Heart right ventricle (tissue), 16 donors: ENCODE measurements around the gene ZBTB7B. TPM values are rescaled to one million over a fixed set of nuclear protein-coding genes. Genes with fewer than 3 reads are reported as not detected.

Experiments used
- ATAC-seq, 8 donors: fragments of 200-7000 bp; cut with Tn5 transposase; one replicate each; pipeline ENCODE4 v1.9.1; 2020; ENCODE audit warnings: mild to moderate bottlenecking in 8 of 8, moderate library complexity in 8 of 8, moderate number of reproducible peaks in 1 of 8
- DNase-seq, 2 donors: peaks; one replicate each; pipeline ENCODE4 v3.0.0-alpha.2; 2020
- H3K27ac ChIP-seq, 10 donors: fragments of 200-600 bp; sonication (generic) in 2 of 10; one replicate each; pipeline versions ENCODE4 v1.5.0 to v1.8.0; 2020 to 2022; ENCODE audit warnings: mild to moderate bottlenecking in 3 of 10
- H3K27me3 ChIP-seq, 7 donors: fragments of 200-600 bp; one replicate each; pipeline ENCODE4 v1.8.0; 2021 to 2022; ENCODE audit warnings: mild to moderate bottlenecking in 2 of 7
- H3K36me3 ChIP-seq, 9 donors: fragments of 200-600 bp; sonication (generic) in 1 of 9; one replicate each; pipeline versions ENCODE4 v1.5.0 to v1.8.0; 2020 to 2022; ENCODE audit warnings: mild to moderate bottlenecking in 2 of 9
- H3K4me1 ChIP-seq, 9 donors: fragments of 200-600 bp; sonication (generic) in 1 of 9; one replicate each; pipeline versions ENCODE4 v1.5.0 to v1.8.0; 2020 to 2022; ENCODE audit warnings: mild to moderate bottlenecking in 4 of 9
- H3K4me3 ChIP-seq, 10 donors: fragments of 200-600 bp; sonication (generic) in 2 of 10; one replicate each; pipeline versions ENCODE4 v1.5.0 to v1.8.0; 2020 to 2022; ENCODE audit warnings: mild to moderate bottlenecking in 7 of 10, moderate library complexity in 2 of 10
- H3K9me3 ChIP-seq, 11 donors: fragments of 200-600 bp in 10 of 11; sonication (generic) in 2 of 11; one replicate each; pipeline versions ENCODE4 v1.5.0 to v1.8.0; 2013 to 2022; ENCODE audit warnings: mild to moderate bottlenecking in 2 of 11, control low read depth in 1 of 11, moderate library complexity in 1 of 11
- CTCF ChIP-seq, 9 donors: fragments of 200-600 bp; sonication (generic) in 2 of 9; IDR thresholded peaks; one replicate each; pipeline versions ENCODE4 v1.5.0 to v1.8.0; 2021 to 2022; ENCODE audit warnings: antibody characterized with exemption in 9 of 9, mild to moderate bottlenecking in 5 of 9, moderate library complexity in 1 of 9
- WGBS, 2 donors: extraction: QIAGEN DNeasy Blood & Tissue Kit; methylation state at CpG; one replicate each; pipeline ENCODE4 v1.1.7; 2013; ENCODE audit warnings: inconsistent platforms in 1 of 2; 5-methylcytosine and 5-hydroxymethylcytosine counted together
- intact Hi-C, 10 donors: fragments of 100-400 bp; cut with DNase I; formaldehyde crosslinking; loops; one replicate each; pipeline versions ENCODE4 v1.11.1 to v1.14.2; 2022
- polyA plus RNA-seq, 2 donors: library from polyadenylated mRNA; stranded (reverse); fragments of 200-250 nt; gene quantifications; one replicate each; pipeline ENCODE4 v1.2.3, GENCODE V29; 2013
- total RNA-seq, 10 donors: library from RNA; stranded (reverse); fragmentation: NEBNext Ultra II Directional in 3 of 10; extraction: Animal tissue kit (Norgen Biotek cat#: 25700) in 3 of 10; gene quantifications; one replicate each; pipeline versions ENCODE4 v1.2.1 to v1.2.4, GENCODE V29; 2021 to 2023
- donor health status: Arrhythmogenic right ventricular cardiomyopathy.
- donor health status: ischemic (EF 13 %, LVEDD 7.1; RV severe dilation, severe dysfunction).
- donor health status: healthy with polysubstance abuse.
- donor health status: DM: no; HTN: yes; CAD: no.
- donor health status: DM: no; HTN: no; CAD: no.
- donor health status: ischemic (EF 25% LVEDD 6.9; RV normal size, moderate dysfunction).
- donor health status: ischemic (EF 25% LVEDD 5.7; RV mildly dilated, moderate dysfunction).
- donor health status: healthy.
- donor health status: DM: yes; HTN: yes; CAD: no.
- donor health status: Ischemic cardiomyopathy.
- donor health status: ischemic (EF 35%, LVEDD 5.7; RV mildly dilated, moderate dysfunction).
- donor health status: nonischemic (EF 11% LVEDD 7.7; RV severe dilation, severe dysfunction).
- donor health status: DM: yes; HTN: yes; CAD: no.
- donor health status: PGD.
- donor health status: ischemic (EF 29% LVEDD 5.4; RV normal size, mild dysfunction).
- donor health status: nonischemic (EF 23%, LVEDD 6.1; RV moderate dilation, normal function).

Gene ZBTB7B
- total and polyA plus RNA-seq, 12 donors, result 25.7 to 54.7 (median 37.9) TPM

DNA sequence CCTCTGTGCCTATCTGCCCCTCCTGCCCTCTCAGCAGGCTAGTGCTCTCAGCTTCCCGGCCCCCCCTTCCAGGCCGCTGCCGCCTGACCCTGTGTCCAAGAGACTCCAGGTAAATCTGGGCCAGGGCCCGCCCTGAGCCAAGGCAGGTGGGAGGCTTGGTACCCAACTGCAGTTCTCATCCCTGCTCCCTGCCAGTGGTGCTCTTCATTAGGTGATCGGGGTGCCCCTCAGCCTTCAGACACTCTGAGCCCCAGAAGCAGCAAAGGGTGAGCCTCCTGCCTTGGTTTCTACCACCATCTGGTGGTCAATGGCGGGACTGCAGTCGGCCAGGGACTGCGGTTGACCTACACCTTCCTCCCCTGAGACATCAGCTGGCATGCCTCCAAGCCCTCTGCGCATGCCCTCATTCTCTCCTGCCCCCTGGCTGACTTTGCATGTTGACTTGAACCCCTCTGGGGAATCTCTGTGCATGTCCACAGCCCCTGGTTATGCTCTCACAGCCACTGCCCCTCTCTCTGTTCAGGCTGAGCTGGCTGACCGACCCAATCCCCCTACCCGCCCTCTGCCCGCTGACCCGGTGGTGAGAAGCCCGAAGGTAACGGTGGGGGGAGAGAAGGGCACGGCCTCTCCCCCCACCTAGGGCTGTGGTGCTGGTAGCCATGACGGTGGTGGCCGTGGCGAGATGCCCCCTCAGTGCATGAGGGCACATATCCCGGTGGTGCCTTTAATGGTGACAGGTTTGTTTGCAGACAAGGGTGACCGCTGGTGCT, 59.0 kb downstream of the ZBTB7B start:
- intact Hi-C loops, result loop anchor here in 5 of 10 donors (1.0 to 10.0 kb wide), 5 partner anchors 16 to 89 kb away; partner anchors contain the start of genes CKS1B (in 2 of the 5), SHC1 (in 2 of the 5) and ZBTB7B (in 1 of the 5)
- Histone ChIP-seq H3K27me3 (no peaks in the 10 kb centered on the region), H3K4me3 (peak overlapping the region in 1 of 10 donors; percentile 12), H3K27ac (no peak overlapping the region), H3K9me3 (no peaks in the 10 kb centered on the region), H3K36me3 (peaks cover 0 to 55% (median 29%) of the 10 kb centered on the region in 9 donors), H3K4me1 (peaks cover 16 to 49% (median 33%) of the 10 kb centered on the region in 9 donors)
- DNase-seq (peak; percentile 90 to 92), ATAC-seq (peak; percentile 31 to 77 (median 70))
- 29 to 34% methylated on average over 21 of the region's 21 CpGs for WGBS, 2 donors
- peak; percentile 97 to 100 (median 99) for TF ChIP-seq CTCF (IDR thresholded peaks at IDR 0.05)

DNA sequence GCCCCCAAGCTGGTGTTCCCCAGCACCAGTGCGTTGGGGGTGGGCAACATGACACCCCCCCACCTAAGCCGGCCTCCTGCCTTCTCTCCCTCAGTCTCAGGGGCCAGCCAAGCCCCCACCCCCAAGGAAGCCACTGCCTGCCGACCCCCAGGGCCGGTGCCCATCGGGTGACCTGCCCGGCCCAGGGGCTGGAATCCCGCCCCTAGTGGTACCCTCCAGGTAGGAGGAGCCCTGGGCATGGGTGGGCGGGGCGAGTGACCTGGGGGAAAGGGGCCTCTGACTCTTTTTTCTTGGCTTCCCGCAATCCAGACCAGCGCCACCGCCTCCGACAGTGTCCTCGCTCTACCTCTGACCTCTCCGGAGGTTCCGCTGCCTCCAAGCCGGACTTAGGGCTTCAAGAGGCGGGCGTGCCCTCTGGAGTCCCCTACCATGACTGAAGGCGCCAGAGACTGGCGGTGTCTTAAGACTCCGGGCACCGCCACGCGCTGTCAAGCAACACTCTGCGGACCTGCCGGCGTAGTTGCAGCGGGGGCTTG, 59.6 kb downstream of the ZBTB7B start:
- intact Hi-C loops, result loop anchor here in 4 of 10 donors (2.0 to 10.0 kb wide), 4 partner anchors 17 to 90 kb away; partner anchors contain the start of genes CKS1B (in 2 of the 4), SHC1 (in 2 of the 4) and ZBTB7B (in 1 of the 4)
- Histone ChIP-seq H3K36me3 (peaks cover 0 to 48% (median 26%) of the 10 kb centered on the region in 9 donors), H3K27ac (no peak overlapping the region), H3K9me3 (no peaks in the 10 kb centered on the region), H3K4me1 (peaks cover 16 to 49% (median 33%) of the 10 kb centered on the region in 9 donors), H3K27me3 (no peaks in the 10 kb centered on the region), H3K4me3 (peak overlapping the region in 5 of 10 donors; percentile 81 to 95 (median 85))
- ATAC-seq (peak in 6 of 8 donors; percentile 1 to 12 (median 4)), DNase-seq (no peak)
- WGBS, 2 donors, result 15 to 44% methylated on average over 29 of the region's 29 CpGs
- TF ChIP-seq CTCF (IDR thresholded peaks at IDR 0.05), result no peak

GRCh38 chr1:155062702-155063411, 60.3 kb downstream of the ZBTB7B start:
- H3K9me3 ChIP-seq, result no peaks in the 10 kb centered on the region
- peak overlapping the region in 9 of 10 donors; percentile 67 to 97 (median 85) for H3K4me3 ChIP-seq
- H3K27ac ChIP-seq, result peak overlapping the region in 5 of 10 donors; percentile 4 to 91 (median 76)
- peaks cover 16 to 47% (median 33%) of the 10 kb centered on the region in 9 donors for H3K4me1 ChIP-seq
- peak; percentile 23 to 75 (median 66) for TF ChIP-seq CTCF (IDR thresholded peaks at IDR 0.05)
- 15 to 20% methylated on average over 46 of the region's 46 CpGs for WGBS, 2 donors
- ATAC-seq (peak; percentile 17 to 49 (median 36)), DNase-seq (peak in 1 of 2 donors; percentile 70)
- intact Hi-C loops, result loop anchor here in 5 of 10 donors (1.0 to 10.0 kb wide), 5 partner anchors 18 to 91 kb away; partner anchors contain the start of genes CKS1B (in 2 of the 5), SHC1 (in 2 of the 5) and ZBTB7B (in 1 of the 5)
- H3K36me3 ChIP-seq, result peaks cover 0 to 42% (median 19%) of the 10 kb centered on the region in 9 donors
- H3K27me3 ChIP-seq, result no peaks in the 10 kb centered on the region
